Stimulated activated CD4-positive, alpha-beta T cell treated with anti-CD3 and anti-CD28 coated beads, Interleukin-1b, Interleukin-23, amount 100 ng/mL, for 1 hour (primary cell): ENCODE data around the gene MPZ.
"Not testable (repeated sequence)": the region's sequence is repeated elsewhere in the genome, so short reads cannot be mapped to it uniquely, and the experiment has no call there.

Experiments used
- DNase-seq, 2 donors: peaks; one replicate each; pipeline ENCODE4 v3.0.0-alpha.2; 2020; ENCODE audit warnings: low read depth in 2 of 2

MPZ gene

DNA sequence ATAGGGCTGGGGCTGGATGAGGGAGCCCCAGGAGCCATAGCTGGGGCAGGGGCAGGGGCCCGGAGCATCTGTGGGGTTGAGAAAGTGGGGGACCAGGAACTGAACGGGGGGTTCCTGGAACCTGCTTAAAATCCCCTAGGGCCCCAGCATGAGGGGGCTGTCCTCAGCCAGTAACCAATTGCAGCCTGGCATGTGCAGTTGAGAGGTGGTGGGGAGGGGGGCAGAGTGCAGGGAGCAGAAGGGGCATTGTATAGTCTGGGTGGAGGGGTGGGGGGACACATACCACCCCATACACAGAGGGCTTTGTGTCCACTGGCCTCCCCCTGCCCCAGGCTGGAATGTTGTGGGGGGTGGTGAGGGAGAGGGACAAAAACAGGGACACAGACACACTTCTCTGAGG is at the start of gene MPZ:
MPZ (minus strand) TSS at position 101 of the 400 bp plus-strand sequence; CDS start at position 38, 63 bp downstream.
- no peak for DNase-seq

DNA sequence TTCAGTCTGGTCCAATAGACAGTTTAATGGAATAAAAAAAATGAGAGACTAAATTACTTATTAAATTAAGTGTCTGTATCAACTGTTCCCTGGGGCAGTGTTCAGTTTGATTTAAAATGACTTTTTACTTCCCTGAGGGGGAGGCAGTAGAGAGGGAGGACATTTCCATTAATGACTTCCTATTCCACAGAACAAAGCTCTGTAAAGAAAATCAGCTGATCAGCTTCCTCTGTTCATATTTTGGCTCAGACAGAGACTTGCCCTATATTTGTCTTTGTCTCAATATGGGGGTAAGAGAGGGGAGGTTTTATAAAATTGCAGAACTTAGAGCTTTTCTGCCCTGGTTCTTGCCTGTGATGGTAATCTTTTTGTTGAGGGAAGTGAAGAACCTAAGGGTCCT is 49.5 kb upstream of the MPZ start:
- no peak for DNase-seq

DNA sequence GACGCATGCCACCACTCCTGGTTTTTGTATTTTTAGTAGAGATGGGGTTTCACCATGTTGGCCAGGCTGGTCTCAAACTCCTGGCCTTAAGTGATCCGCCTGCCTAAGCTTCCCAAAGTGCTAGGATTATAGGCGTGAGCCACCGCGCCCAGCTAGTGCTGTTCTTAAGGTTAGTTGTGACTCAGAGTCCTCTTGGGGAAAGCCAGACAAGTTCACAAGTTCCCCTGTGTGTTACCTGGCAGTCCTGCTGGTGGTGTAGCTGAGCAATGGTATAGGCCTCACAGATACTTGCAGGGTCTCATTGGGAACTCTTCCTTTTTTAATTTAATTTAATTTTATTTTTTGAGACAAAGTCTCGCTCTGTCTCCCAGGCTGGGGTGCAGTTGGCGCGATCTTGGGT is 47.3 kb upstream of the MPZ start:
- no peak for DNase-seq

DNA sequence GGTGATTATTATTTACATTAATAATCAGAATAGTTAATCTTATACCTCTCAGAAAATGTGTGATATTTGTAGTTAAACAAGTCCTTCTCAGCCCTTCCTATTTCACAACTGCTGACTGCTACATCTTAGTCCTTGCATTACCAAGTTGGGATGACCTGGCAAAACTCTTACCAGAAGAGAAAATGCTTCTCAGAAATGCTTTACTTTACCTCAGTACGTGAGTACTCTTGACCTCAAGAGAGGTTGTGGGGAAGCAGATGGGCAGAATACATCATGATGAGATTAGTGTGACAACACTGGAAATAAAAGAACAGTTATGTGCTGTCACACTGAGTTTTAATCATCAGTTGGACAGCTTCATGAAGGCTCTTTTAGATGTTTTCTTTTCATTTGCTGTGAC is 41.7 kb upstream of the MPZ start:
- DNase-seq: no peak

DNA sequence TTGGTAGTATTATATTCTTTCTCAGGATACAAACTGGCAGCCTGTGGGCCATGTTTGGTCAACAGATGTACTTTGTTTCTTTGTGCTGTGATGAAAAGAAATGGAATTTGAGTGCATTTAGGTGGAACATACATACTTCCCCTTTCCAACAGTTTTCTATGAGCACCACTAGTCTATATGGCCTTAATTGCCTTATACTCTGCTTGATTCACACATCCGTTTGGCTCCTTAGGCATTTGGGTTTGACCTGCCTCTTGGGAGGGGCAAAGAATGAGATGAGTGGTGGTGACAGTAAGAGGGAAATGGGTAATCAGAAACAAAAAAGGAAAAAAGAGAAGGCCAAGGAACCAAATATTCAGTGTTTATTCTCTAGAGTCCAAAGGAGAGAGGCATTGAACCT is 40.9 kb upstream of the MPZ start:
- no peak for DNase-seq

DNA sequence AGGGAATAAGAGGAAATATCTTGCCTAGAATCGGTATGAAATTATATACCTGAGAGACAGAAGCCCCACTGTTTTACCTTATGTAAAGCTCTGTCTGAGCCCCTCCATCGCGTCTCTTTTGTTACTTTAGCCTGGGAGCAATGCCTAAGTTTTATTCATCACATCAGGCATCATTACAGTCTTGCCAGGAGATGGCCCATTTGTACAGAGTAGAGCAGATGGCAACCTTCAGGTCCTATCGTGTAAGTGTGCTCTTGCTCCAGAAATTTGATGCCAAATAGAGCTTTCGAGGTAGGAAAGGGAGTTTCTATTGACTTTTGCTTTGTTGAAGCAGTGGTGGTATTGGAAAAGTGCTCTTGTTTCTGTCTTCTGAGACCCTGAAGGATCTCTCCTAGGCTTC is 33.1 kb upstream of the MPZ start:
- DNase-seq: no peak

DNA sequence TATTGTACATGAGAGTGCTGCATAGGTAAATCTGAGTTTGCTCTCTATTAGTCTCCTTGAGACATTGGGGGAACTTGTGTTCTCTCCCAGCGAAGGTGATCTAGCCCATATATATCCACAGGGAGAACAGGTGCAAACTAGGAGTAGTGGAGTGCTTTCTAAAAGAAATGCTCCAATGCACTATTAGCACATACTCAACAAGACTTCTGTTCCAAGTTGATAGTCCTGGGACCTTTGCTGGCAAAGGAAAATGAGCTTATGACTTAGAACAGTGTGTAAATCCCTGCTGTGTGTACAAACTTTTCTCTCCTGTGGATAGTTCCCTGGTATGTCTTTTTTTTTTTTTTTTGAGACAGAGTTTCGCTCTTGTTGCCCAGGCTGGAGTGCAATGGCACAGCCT is 32.4 kb upstream of the MPZ start:
- no peak for DNase-seq

DNA sequence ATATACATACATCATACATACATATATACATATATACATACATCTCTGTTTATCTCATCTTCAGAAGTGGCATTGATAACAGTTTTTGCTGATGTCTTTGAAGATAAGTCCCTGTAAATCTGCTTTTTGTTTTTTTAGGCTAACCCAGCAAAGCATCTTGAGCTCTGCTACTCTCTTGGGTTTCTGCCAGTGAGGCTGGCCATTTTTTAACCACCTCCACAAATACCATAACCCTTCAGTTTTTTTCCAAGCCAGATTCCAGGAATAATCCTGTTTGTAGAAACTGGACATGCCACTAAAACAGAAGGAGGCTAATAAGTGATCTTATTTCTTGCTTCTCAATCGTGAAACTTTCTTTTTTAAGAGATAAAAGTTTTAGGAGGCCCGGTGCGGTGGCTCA is 26.0 kb upstream of the MPZ start:
- DNase-seq: no peak

DNA sequence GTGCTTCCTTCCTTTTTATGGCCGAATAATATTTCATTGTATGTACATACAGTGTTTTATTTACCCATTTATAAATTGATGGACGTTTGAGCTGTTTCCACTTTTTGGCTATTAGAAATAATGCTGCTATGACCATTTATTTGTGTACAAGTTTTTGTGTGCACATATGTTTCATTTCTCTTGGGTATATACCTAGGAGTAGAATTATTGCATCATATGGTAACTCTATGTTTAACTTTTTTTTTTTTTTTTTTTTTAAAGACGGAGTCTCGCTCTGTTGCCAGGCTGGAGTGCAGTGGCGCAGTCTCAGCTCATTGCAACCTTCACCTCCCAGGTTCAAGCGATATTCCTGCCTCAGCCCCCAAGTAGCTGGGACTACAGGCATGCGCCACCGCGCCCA is 23.4 kb upstream of the MPZ start:
- DNase-seq: no peak

DNA sequence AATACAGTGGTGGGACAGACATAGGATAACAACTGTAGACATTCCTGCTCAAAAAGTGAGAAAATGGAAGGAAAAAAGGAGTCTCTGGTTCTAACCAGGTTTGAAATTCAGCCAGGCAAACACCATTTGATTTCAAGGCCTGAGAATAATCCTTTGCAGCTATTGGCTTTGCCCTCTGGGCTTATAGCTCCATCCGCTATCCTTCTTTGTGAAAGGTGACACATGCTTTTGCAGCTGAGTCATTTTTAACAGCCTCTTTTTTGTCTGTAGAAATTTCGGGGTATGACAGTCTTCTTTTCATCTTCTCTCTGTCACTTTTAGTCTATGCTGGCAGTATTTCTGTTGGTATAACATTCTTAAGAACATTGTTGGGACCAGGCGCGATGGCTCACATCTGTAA is 20.6 kb upstream of the MPZ start:
- no peak for DNase-seq

DNA sequence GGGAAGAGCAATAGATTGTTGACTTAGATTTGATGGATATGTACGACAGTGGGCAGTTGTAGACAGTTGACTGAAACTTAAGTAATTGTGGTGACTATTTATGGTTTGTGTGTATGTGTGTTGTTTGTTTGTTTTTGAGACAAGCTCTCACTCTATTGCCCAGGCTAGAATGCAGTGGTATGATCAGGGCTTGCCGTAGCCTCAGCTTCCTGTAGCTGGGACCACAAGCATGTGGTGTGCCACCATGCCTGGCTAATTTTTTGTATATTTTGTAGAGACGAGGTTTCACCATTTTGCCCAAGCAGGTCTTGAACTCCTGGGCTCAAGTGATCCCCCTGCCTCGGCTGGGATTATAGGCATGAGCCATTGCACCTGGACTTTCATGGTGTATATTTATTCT is 14.3 kb upstream of the MPZ start:
- no peak for DNase-seq

DNA sequence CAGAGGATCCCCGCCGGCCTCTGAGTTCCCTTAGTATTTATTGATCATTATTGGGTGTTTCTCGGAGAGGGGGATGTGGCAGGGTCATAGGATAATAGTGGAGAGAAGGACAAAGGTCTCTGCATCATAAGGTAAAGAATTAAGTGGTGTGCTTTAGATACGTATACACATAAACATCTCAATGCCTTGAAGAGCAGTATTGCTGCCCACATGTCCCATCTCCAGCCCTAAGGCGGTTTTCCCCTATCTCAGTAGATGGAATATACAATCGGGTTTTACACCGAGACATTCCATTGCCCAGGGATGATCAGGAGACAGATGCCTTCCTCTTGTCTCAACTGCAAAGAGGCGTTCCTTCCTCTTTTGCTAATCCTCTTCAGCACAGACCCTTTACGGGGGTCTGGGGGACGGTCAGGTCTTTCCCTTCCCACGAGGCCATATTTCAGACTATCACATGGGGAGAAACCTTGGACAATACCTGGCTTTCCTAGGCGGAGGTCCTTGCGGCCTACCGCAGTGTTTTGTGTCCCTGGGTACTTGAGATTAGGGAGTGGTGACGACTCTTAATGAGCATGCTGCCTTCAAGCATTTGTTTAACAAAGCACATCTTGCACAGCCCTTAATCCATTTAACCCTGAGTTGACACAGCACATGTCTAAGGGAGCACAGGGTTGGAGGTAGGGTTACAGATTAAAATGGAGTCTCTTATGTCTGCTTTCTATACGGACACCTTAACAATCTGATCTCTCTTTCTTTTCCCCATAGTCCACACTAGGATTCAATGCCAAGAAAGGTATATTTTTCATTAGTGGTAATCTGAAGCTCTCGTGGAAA is 6.3 kb upstream of the MPZ start:
- not testable (repeated sequence) for DNase-seq

DNA sequence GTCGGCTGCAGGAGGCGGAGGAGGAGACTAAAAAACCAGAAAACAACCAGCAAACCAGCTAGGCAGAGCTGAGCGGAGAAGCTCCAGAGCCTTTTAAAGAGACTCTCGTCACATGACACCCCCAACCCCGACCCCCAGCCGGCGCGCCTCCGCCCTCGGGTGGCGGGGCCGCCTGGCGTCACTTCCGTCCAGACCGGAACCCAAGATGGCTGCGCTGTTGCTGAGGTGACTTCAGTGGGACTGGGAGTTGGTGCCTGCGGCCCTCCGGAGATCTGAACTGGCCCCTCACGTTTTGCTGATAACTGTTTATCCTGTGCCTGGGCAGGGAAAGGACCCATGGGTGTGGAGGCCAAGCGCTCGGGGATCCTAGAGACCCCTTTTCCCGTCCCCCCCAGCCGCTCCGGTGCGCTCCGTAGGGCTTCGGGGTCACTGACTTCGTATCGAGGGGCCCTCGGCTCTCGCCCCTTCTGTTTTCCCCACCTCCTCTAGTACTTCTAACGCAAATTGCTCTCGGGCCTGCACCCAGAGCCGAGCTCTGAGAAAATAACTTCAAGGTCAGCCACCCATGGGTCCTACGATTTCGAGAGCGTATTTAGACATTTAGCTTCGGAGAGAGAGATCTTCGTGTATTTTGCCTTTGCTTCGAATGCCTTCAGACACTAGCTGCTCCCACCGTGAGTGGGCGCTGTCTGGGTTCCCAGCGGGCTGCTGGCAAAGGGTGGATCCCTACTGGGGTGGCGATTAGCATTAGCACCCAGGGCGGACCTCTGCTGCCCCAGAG is 4.6 kb upstream of the MPZ start, which contains the start of gene SDHC:
SDHC (plus strand) TSS at position 181 of the 781 bp plus-strand sequence; CDS start at position 206, 25 bp downstream.
- peak; percentile 69 to 76 for DNase-seq

DNA sequence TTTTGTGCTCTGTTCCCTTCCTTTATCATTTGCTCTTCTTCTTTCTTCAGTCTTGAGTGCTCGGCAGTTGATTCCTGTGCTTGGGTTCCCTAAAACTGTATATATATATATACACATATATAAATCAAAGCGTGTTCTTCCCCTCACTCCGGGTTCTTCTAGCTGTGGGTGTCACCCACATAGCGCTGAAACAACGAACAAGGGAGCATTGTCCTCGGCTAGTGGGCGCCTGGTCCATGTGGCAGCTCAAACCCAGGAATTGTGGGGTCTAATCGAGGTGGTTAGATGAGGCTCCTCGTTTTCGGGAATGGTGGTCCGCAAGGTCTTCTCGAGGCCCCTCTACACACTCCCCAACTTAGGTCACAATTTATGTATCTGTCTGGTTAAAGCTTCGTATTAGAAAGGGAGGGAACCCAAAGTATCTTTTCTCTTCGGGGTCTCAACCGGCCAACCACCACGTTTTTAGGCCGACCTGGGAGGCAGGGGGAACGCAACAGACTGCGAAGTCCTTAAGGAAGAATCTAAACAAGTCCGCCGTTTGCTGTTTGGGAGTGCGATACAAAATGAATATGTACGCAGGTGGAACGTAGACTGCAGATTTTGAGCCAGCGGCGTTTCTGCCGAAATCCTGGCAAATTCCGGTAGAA is 3.9 kb upstream of the MPZ start:
- DNase-seq: no peak

DNA sequence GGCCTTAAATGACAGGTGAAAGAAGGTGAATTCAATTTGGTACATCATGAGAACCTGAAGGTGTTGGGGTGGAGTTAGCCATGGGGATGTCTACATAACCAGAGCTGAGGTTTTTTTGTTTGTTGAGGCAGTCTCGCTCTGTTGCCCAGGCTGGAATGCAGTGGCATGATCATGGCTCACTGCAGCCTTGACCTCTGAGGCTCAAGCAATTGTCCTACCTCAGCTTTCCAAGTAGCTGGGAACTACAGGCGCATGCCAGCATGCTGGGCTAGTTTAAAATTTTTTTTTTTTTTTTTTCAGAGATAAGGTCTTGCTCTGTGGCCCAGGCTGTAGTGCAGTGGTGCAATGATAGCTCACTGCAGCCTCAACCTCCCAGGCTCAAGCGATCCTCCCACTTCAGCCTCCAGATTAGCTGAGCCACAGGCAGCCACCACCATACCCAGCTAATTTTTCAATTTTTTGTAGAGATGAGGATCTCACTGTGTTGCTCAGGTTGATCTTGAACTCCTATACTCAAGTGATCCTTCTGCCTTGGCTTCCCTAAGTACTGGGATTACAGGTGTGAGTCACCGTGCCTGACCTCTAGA is 1.9 kb upstream of the MPZ start:
- no peak for DNase-seq

DNA sequence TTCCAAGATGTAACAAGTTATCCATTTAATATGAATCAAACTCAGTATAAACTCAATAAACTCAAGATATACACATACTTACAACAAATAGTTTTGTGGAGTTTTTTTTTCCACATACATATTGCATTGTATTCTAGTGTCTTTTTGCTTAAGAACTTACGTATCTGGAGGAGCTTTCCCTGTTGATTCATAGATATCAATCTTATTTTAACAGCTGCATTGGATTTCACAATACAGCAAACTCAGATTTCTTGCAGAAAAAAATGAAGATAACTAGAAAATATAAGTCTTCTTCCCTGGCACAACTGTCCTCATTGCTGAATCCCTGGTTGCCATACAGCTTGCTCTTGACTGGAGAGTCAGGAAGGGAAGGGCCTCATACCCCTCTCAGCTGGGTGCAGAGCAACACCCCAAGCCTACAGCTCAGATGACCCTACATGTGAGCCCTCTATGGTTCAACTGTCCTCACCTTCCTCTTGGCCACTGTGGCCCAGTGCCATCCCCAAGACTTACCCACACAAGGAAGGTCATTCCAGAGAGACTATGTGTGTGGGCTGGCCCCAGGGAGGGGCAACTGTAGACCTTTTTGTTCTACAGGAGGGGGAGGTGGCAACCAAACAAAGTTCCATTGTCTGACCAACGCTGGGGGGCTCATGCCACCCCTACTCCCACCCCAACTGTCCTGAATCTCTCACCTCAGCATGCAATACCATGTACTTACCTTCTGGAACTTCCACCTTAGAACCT is 1.7 kb downstream of the MPZ start:
- no peak for DNase-seq

DNA sequence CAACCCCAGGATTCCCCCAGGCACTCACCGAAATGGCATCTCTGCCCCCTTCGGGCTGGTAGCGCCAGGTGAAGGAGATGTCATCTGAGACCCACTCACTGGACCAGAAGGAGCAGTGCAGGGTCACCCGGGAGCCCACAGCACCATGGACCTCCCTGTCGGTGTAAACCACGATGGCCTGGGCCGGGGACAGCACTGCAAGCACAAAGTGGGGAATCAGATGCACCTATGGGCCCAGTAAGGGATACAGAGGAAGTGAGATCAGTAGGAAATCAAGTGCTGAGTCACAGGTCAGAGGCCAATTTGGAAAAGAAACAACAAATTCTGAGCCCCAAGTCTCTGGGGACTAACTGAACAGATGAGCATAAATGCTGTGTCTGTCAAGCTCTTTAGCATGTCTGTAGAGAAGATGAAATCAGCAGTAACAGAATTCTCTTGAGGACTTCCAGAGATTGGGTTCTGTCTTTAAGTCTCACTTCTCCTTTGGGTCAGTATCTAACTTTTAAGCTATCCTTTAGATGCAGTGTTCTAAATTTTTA is 2.5 kb downstream of the MPZ start:
- DNase-seq: no peak

DNA sequence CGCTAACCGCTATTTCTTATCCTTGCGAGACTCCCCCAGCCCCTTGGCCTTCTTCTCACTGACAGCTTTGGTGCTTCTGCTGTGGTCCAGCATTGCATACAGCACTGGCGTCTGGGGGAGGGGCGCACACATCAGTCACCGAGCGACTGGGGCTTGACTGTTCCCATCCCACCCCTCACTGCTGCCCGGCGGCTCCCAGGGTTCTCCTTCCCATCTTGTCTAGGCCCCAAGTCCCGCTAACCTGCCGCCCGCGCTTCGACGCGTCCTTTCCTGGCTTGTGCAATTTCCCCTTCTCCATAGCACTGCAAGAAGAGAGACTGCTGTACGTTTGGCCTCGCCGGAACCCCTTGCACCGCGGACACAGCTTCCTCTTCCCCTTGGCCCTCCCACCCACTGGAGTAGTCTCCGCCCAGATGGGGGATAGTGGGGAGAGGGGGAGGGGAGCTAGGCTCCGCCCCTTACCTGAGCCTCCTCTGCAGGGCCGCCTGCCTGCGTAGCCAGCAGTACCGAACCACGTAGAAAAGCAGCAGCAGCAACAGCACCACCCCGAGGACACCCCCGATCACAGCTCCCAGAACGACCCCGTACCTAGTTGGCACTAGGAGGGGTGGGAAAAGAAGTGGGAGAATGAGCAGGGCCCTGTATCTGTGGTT is 3.8 kb downstream of the MPZ start:
- peak; percentile 65 to 67 for DNase-seq

DNA sequence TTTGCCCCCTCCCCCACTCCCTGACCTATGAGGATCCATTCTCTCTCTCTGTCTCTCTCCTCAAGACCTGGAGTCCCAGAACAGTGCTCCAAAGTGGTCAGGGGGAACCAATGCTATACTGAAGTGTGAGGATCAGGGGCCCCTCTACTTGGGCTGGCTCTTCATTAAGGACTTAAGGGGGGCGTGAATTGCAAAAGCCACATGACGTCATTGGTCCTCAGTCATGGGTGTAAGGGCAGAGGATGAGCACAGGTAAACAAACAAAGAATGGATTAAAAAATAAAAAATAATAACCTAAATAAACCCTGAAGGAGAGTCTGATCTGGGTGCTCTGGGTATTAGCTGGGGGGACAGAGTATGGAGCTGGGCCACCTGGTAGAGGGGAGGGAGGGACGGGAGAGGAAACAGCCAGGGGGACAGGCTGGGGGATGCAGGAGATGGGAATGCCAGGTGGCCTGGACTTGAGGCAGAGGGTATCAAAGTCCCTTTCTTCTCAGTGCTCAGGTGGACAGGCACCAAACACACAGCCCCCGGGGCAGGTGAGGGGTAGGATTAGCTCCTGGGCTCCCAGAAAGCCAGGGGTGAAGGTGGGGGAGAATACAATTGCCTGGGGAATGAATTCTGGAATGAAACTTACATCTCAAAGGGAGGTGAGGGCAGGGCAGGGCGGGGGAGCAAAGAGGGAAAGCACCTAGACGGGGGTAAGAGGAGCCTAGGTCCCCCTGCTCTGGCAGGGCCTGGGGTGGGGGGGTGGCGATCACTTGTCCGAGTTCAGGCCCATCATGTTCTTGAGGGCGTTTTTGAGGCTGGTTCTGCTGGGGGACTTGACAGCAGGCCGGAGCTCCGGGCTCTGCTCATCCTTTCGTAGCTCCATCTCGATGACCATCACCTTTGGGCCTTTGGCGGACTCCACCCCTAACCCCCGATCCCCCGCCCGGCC is 4.6 kb downstream of the MPZ start:
- DNase-seq: no peak

DNA sequence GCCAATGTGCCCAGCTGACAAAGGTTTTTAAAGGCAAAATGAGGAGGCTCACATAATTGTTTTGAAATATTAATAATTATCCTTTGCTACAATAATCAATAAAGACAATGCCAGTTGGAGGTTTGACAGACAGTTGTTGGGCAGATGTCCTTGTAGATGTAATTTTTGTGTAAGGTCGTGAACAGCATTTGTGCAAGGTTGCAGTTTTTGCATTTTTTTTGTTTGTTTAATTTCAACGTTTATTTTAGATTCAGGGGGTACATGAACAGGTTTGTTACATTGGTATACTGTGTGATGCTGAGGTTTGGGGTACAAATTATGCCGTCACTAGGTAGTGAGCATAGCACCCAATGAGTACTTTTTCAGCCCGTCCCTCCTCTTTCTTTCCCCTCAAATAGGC is 9.3 kb downstream of the MPZ start:
- DNase-seq: no peak
